Naive B cell (primary cell): ENCODE data around the gene PYGL. TPM values are rescaled to one million over a fixed set of nuclear protein-coding genes. Genes with fewer than 3 reads are reported as not detected.
"Not testable (repeated sequence)": the region's sequence is repeated elsewhere in the genome, so short reads cannot be mapped to it uniquely, and the experiment has no call there.

ENCODE experiments used
- ATAC-seq, 2 donors: fragments of 150-1000 bp; cut with Tn5 transposase; 2 replicates each; pipeline ENCODE4 v1.10.0; 2021; ENCODE audit warnings: low read depth in 2 of 2, mild to moderate bottlenecking in 2 of 2, moderate library complexity in 2 of 2
- DNase-seq: peaks from one replicate; pipeline ENCODE4 v3.0.0; 2022
- H3K27ac Mint-ChIP-seq, 6 donors: one replicate each; pipeline ENCODE4 v1.8.0; 2020 to 2022; ENCODE audit warnings: mild to moderate bottlenecking in 6 of 6, mixed read lengths in 6 of 6, moderate library complexity in 5 of 6, inconsistent platforms in 2 of 6
- H3K27me3 Mint-ChIP-seq, 3 donors: one replicate each; pipeline ENCODE4 v1.8.0; 2021 to 2022; ENCODE audit warnings: mixed read lengths in 3 of 3, mild to moderate bottlenecking in 1 of 3
- H3K36me3 Mint-ChIP-seq, 2 donors: one replicate each; pipeline ENCODE4 v1.8.0; 2020 to 2022; ENCODE audit warnings: mixed read lengths in 2 of 2, inconsistent platforms in 1 of 2, mild to moderate bottlenecking in 1 of 2
- H3K4me1 Mint-ChIP-seq, 3 donors: one replicate each; pipeline ENCODE4 v1.8.0; 2020 to 2022; ENCODE audit warnings: mixed read lengths in 3 of 3, inconsistent platforms in 1 of 3, mild to moderate bottlenecking in 1 of 3, moderate library complexity in 1 of 3
- H3K4me3 Mint-ChIP-seq, 8 donors: one replicate each; pipeline ENCODE4 v1.8.0; 2020 to 2022; ENCODE audit warnings: mild to moderate bottlenecking in 8 of 8, mixed read lengths in 8 of 8, moderate library complexity in 8 of 8, inconsistent platforms in 2 of 8
- H3K9me3 Mint-ChIP-seq, 7 donors: one replicate each; pipeline ENCODE4 v1.8.0; 2020 to 2022; ENCODE audit warnings: mixed read lengths in 7 of 7, mild to moderate bottlenecking in 5 of 7, inconsistent platforms in 2 of 7, moderate library complexity in 1 of 7
- polyA plus RNA-seq, 6 donors: library from polyadenylated mRNA; unstranded; fragments of 300-500 nt; fragmentation: Illumina TruSeq; gene quantifications; one replicate each; pipeline ENCODE4 v1.2.3, GENCODE V29; 2021; ENCODE audit warnings: low read depth in 6 of 6

PYGL gene
- polyA plus RNA-seq, 6 donors from 2014 or later: 0.13 to 1.1 (median 0.36) TPM; not detected in 1

DNA sequence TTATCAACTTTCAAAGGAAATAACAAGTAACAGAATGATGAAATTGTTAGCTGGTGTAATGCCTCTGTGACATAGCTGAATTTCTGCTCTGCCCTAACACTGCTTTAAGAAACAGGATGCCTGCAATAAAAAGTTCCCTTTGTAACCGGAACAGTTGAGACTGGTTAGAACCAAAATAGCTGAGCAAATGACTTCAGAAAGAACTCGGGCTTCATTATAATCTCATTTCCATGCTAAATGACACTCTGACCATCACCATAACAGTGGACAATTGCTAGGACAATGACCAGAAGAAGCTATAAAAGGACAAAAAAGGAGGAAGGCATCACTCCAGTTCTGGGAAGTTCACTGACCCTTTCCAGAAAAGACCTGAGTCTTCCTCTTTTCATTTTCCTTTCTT is 23.5 kb upstream of the PYGL start:
- no peak overlapping the region for H3K4me3 Mint-ChIP-seq
- no peaks in the 10 kb centered on the region for H3K36me3 Mint-ChIP-seq
- peaks cover 5 to 30% (median 6%) of the 10 kb centered on the region in 3 donors for H3K27me3 Mint-ChIP-seq
- no peak for DNase-seq
- ATAC-seq: no peak
- H3K27ac Mint-ChIP-seq: no peak overlapping the region
- H3K4me1 Mint-ChIP-seq: peaks cover 0 to 4% (median 0%) of the 10 kb centered on the region in 3 donors
- H3K9me3 Mint-ChIP-seq: no peaks in the 10 kb centered on the region

DNA sequence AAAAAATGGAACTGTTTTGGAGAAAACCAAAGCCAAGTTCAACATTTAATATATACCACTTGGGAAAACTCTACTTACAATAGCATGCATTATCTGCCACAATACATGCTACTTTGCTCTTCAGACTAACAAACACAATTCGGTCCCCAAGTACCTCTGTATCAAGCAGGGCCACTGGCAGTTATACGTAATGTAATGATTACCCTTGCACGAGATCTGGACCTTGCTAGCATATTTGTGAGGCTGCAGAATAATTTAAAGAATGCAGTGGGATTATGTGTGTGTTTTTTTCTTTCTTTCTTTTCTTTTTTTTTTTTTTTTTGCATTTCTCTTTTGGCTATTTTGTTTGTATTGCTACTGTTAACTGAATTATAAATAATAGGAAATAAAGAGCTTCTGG is 22.8 kb upstream of the PYGL start:
- Mint-ChIP-seq H3K4me1 (no peaks in the 10 kb centered on the region), H3K27me3 (peaks cover 5 to 24% (median 5%) of the 10 kb centered on the region in 3 donors), H3K36me3 (no peaks in the 10 kb centered on the region), H3K9me3 (no peaks in the 10 kb centered on the region), H3K4me3 (no peak overlapping the region), H3K27ac (no peak overlapping the region)
- no peak for ATAC-seq
- no peak for DNase-seq

DNA sequence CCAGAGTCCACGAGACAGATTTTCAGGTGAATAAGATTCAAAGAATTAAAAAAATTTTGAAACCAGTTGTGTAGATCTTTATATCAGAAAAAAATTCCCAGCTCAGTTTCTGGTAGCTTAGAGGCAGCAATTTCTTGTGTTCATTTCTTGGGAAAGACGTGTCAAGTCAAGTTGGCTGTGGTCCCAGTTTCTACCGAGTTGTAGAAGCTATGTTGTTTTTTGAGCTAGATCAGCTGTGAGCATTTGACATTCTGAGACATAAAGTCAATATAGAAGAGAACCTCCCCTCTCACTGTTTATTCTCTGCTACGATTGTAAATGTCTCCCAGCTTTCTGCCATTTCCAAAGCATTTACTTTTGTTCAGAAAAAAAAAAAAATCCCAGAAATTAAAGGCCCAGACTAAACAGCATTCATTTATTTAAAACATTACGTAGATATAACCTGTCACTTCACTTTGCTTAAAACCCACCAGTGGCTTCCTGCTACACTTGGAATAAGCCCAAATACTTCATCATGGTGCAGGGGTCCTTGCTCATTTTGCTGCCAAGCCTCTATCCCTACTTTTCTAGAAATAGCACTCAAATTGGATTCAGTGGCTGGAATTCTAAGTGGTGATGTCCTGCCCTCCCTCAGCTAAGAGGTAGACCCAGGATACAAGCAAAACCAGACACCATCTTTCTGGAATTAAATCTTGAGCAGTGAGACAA is 20.6 kb upstream of the PYGL start:
- DNase-seq (no peak), ATAC-seq (no peak)
- Mint-ChIP-seq H3K27me3 (peaks cover 11 to 20% (median 11%) of the 10 kb centered on the region in 3 donors), H3K4me1 (no peaks in the 10 kb centered on the region), H3K9me3 (no peaks in the 10 kb centered on the region), H3K27ac (no peak overlapping the region), H3K36me3 (no peaks in the 10 kb centered on the region), H3K4me3 (no peak overlapping the region)

DNA sequence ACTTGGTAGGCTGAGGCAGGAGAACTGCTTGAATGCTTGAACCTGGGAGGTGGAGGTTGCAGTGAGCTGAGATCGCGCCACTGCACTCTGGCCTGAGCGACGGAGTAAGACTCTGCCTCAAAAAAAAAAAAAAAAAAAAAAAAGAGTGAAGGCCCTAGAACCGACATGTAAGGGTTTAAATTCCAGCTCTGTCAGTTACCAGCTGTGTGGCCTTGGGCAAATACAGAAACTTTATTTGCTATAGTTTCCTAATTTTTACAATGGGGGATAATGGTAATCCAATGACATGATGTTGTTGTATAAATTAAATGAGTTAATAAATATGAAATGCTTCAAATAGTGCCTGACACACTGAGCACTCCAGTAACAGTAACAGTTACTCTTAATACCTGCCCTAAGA is 19.6 kb upstream of the PYGL start:
- no peak overlapping the region for H3K4me3 Mint-ChIP-seq
- ATAC-seq: no peak
- H3K27ac Mint-ChIP-seq: no peak overlapping the region
- H3K36me3 Mint-ChIP-seq: no peaks in the 10 kb centered on the region
- H3K9me3 Mint-ChIP-seq: no peaks in the 10 kb centered on the region
- H3K27me3 Mint-ChIP-seq: peaks cover 11 to 18% (median 11%) of the 10 kb centered on the region in 3 donors
- no peak for DNase-seq
- H3K4me1 Mint-ChIP-seq: no peaks in the 10 kb centered on the region

DNA sequence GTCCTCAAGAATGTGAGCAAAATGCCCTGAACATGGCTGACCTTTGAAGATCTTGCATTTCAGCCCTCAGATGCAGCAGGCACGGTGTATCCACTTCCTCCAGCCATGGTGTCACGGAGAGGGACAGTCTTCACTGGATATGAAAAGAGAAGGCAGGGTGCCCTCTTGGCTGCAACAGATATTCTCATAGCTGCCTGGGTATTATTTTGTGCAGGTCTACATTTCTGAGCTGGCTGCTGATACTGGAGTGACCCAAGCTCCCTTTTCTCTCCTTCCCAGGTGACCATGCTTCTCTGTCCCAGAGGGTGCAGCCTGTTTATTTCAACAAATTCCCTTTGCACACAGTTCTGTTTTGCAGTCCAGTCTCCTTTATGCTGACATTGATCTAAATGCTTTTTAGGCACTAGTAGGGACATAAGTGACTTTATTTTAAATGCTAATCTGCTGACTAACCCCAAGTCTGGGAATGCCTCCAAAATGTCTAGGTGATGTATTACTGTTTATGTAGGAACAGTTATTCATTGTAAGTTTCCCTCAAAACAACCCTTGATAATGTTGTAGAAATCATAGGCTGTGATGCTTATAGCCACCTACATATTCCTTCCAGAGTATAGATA is 17.4 kb upstream of the PYGL start:
- no peak overlapping the region for H3K4me3 Mint-ChIP-seq
- no peaks in the 10 kb centered on the region for H3K9me3 Mint-ChIP-seq

DNA sequence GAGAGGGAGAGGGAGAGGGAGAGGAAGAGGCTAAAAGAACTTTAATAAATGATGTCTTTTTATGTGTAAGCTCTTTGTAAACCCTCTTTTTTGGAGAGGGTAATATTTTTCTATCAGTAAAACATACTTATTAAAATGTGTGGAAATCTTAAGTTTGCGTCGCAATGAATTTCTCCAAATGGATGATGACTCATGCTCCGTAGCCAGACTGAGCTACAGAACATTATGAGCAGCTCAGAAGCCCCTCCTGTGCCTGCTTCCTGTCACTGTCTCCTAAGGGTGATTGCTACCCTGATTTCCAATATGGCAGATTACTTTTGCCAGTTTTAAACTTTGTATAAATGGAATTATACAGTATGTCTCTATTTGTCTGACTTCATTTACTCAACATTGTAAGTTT is 13.0 kb upstream of the PYGL start:
- H3K4me3 Mint-ChIP-seq: no peak overlapping the region
- H3K9me3 Mint-ChIP-seq: no peaks in the 10 kb centered on the region
- peaks cover 6 to 10% (median 7%) of the 10 kb centered on the region in 3 donors for H3K27me3 Mint-ChIP-seq
- H3K4me1 Mint-ChIP-seq: no peaks in the 10 kb centered on the region
- no peaks in the 10 kb centered on the region for H3K36me3 Mint-ChIP-seq
- H3K27ac Mint-ChIP-seq: no peak overlapping the region
- DNase-seq (no peak), ATAC-seq (no peak)

More for the DNA sequence above, 17.4 kb upstream of the PYGL start:
- no peaks in the 10 kb centered on the region for H3K36me3 Mint-ChIP-seq
- ATAC-seq (no peak), DNase-seq (no peak)
- H3K4me1 Mint-ChIP-seq: no peaks in the 10 kb centered on the region
- H3K27me3 Mint-ChIP-seq: peaks cover 10 to 11% (median 11%) of the 10 kb centered on the region in 3 donors
- no peak overlapping the region for H3K27ac Mint-ChIP-seq

DNA sequence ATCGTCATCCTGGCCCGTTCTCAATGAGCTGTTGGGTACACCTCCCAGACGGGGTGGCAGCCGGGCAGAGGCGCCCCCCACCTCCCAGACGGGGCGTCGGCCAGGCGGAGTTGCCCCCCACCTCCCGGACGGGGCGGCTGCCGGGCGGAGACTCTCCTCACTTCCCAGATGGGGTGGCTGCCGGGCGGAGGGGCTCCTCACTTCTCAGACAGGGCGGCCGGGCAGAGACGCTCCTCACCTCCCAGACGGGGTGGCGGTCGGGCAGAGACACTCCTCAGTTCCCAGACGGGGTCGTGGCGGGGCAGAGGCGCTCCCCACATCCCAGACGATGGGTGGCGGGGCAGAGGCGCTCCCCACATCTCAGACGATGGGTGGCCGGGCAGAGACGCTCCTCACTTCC is 12.1 kb upstream of the PYGL start:
- not testable (repeated sequence) for H3K27me3 Mint-ChIP-seq, H3K36me3 Mint-ChIP-seq, H3K4me3 Mint-ChIP-seq, ATAC-seq, H3K27ac Mint-ChIP-seq, H3K4me1 Mint-ChIP-seq, H3K9me3 Mint-ChIP-seq, DNase-seq

DNA sequence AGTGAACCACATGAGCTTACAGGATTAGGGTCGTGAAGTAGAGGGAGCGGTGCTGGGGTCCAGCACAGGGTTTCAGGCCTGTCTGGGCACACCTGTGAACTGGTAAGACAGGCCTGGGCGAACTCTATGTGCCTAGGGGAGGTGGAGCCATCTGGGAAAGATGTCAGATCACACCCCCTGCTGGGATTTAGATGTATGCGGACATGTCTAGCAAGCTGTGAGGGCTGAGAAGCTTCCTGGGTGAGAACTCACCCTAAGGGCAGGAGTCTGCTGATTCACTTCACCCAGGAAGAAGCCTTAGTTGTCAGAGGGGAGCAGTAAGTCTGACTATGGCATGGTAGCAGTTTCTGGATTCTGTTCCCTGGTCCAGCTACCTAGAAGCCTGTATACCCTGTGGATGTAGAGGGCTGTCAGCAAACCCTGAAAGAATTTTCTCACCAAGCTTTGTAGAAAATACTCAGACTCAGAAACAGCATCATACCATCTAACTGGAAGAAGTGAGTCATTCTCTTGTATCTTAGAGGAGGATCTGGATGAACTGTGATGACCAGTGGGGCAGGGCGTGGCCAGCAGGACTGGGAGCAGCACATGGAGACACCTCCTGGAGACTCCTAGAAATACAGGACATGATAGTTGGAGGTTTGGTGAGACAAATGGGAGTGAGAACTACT is 11.2 kb upstream of the PYGL start:
- Mint-ChIP-seq H3K27me3 (no peaks in the 10 kb centered on the region), H3K27ac (no peak overlapping the region), H3K4me1 (no peaks in the 10 kb centered on the region), H3K36me3 (no peaks in the 10 kb centered on the region), H3K4me3 (no peak overlapping the region), H3K9me3 (peaks cover 0 to 2% (median 0%) of the 10 kb centered on the region in 7 donors)
- ATAC-seq (no peak), DNase-seq (no peak)

DNA sequence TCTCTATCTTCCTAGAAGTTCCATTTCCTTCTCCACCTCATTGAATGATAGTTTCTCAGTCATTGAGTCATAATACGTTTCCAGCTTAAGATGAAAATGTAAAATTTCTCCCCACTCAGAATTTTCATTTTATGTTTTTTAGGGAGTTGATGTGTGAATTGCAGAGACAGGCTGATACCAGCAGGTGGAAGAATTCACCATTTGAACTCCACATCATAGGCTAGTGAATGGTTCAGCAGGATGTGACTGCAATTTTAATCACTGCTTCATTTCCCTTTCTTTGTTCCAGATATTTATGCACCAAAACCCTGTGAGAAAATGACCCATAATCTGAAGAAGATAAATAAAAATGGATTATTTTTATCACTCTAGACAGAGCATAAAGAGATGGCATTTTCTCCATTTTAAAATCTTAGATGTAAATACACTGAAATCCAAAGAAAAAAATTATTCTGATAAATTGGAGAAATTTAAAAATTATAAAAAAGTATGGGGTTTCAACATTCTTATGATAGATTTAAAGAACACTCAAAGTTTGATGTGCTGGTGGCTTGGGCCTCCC is 10.6 kb upstream of the PYGL start:
- DNase-seq: no peak
- peak in 1 of 2 donors; percentile 53 for ATAC-seq

DNA sequence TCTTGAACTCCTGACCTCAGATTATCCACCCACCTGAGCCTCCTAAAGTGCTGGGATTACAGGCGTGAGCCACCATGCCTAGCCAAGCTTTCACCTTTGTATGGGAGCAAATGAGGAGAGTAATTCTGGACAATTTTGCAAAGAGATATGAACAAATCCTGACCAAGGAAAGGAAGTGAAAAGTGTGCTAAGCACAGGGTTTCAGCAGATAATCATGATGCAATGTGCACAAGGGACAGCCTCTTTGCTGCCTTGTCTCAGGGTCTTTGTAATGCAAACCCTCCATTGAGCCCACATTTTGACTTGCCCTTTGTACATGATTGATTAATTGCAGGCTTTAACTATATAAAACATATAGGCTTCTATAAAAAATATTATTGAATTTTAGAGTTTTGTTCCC is 9.2 kb upstream of the PYGL start:
- no peaks in the 10 kb centered on the region for H3K36me3 Mint-ChIP-seq
- ATAC-seq (no peak), DNase-seq (no peak)
- no peaks in the 10 kb centered on the region for H3K27me3 Mint-ChIP-seq
- no peak overlapping the region for H3K4me3 Mint-ChIP-seq
- H3K4me1 Mint-ChIP-seq: no peaks in the 10 kb centered on the region
- peak overlapping the region in 1 of 6 donors; percentile 56 for H3K27ac Mint-ChIP-seq
- peaks cover 0 to 11% (median 0%) of the 10 kb centered on the region in 7 donors for H3K9me3 Mint-ChIP-seq

More for the DNA sequence above, 10.6 kb upstream of the PYGL start:
- no peak overlapping the region for H3K4me3 Mint-ChIP-seq
- peaks cover 0 to 3% (median 0%) of the 10 kb centered on the region in 7 donors for H3K9me3 Mint-ChIP-seq
- H3K4me1 Mint-ChIP-seq: no peaks in the 10 kb centered on the region
- H3K27ac Mint-ChIP-seq: no peak overlapping the region
- no peaks in the 10 kb centered on the region for H3K36me3 Mint-ChIP-seq
- no peaks in the 10 kb centered on the region for H3K27me3 Mint-ChIP-seq

DNA sequence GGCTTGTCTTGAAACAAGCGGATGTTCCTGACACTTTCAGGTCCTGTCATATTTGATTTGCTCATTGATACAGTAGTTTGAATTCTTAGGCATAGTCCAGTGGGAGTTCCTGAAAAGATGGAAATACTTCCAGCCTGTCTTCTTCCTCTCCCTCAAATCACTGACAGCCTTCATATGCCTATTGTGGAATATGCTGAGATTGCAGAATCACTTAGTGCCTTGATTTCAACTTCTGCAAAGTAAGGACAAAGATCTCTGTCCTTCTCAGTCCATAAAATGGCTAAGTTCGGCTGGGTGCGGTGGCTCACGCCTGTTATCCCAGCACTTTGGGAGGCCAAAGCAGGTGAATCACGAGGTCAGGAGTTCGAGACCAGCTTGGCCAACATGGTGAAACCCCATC is 6.7 kb upstream of the PYGL start:
- Mint-ChIP-seq H3K9me3 (peaks cover 0 to 11% (median 0%) of the 10 kb centered on the region in 7 donors), H3K27ac (peak overlapping the region in 1 of 6 donors; percentile 82), H3K4me3 (no peak overlapping the region), H3K4me1 (no peaks in the 10 kb centered on the region), H3K27me3 (no peaks in the 10 kb centered on the region), H3K36me3 (no peaks in the 10 kb centered on the region)
- ATAC-seq (no peak), DNase-seq (no peak)

DNA sequence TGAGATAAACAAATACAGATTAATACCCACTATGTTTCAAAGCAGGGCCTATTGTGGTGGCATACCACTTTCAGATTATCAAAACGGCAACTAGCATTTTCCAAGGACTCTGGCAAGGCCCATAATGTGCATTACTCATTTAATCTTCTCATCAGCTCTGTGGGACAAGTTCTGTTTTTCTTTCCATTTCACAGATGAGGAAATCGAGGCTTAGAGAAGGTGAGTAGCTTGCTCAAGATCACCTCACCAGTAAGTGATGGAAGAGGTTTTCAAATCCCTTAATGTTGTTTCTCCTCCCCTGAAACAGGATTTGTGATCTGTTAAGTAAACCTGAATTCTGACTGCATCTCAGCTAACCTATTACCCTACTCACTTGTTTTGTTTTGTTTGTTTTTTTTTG is 3.9 kb upstream of the PYGL start:
- Mint-ChIP-seq H3K9me3 (peaks cover 0 to 11% (median 0%) of the 10 kb centered on the region in 7 donors), H3K4me3 (peak overlapping the region in 1 of 8 donors; percentile 7), H3K36me3 (no peaks in the 10 kb centered on the region), H3K27ac (no peak overlapping the region), H3K4me1 (peaks cover 12 to 17% (median 14%) of the 10 kb centered on the region in 3 donors), H3K27me3 (peaks cover 5 to 12% (median 12%) of the 10 kb centered on the region in 3 donors)
- ATAC-seq: no peak
- no peak for DNase-seq

DNA sequence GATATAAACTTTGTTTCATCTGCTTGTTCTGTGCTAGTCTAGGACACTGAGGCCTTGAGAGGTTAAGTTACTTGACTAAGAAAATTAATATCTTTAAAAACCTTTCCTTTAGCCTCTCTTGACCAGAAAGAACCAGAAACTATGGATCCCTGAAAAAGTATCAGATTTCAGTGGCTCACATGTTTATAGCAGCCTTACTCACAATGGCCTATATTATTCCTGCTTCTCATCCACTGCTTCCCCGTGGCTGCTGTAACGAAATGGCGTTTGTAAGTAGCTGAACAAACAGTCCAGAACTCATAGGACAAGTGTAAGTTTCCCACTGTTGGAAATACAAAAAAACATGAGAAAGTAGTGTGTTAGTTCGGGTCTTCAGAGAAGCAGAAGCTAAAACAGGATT is 3.2 kb upstream of the PYGL start:
- peak overlapping the region in 1 of 6 donors; percentile 30 for H3K27ac Mint-ChIP-seq
- no peak for DNase-seq
- H3K4me3 Mint-ChIP-seq: no peak overlapping the region
- H3K36me3 Mint-ChIP-seq: no peaks in the 10 kb centered on the region
- peaks cover 0 to 12% (median 0%) of the 10 kb centered on the region in 7 donors for H3K9me3 Mint-ChIP-seq
- ATAC-seq: no peak
- H3K4me1 Mint-ChIP-seq: peaks cover 14 to 20% (median 17%) of the 10 kb centered on the region in 3 donors
- H3K27me3 Mint-ChIP-seq: peaks cover 9 to 16% (median 16%) of the 10 kb centered on the region in 3 donors
